ENCODE results near the gene ITPK1.

The ITPK1 gene

GRCh38 chr14:92928961-92929688, 186.6 kb downstream of the ITPK1 start:
- no peak overlapping the region for H3K4me3 ChIP-seq (ENCODE audit: low read depth, low read length)
- no peaks in the 10 kb centered on the region for H3K9me3 ChIP-seq (ENCODE audit: control insufficient read depth, insufficient read depth, low read depth, low read length)
- no peaks in the 10 kb centered on the region for H3K36me3 ChIP-seq (ENCODE audit: control insufficient read depth in 2 of 2, insufficient read depth in 1 of 2, low read length in 2 of 2)
- H3K4me1 ChIP-seq (ENCODE audit: control insufficient read depth, insufficient read depth, low read length), result no peaks in the 10 kb centered on the region
- ChIA-PET POLR2A (no interaction called here), CTCF (no interaction called here)
- no peak overlapping the region for H3K27ac ChIP-seq (ENCODE audit: extremely low read depth, low read depth, low read length)
- TF ChIP-seq GLIS1 (tag by site-specific recombination; IDR thresholded peaks at IDR 0.05), result 0 out of 2 replicates have a peak, but pooled peaks have one; percentile 11
- no peak for TF ChIP-seq GLI2 (tag by site-specific recombination; IDR thresholded peaks at IDR 0.05; ENCODE audit: borderline replicate concordance, low read depth)

GRCh38 chr14:92928258-92928629, 187.5 kb downstream of the ITPK1 start:
- H3K27ac ChIP-seq (ENCODE audit: extremely low read depth, low read depth, low read length), result no peak overlapping the region
- no peaks in the 10 kb centered on the region for H3K4me1 ChIP-seq (ENCODE audit: control insufficient read depth, insufficient read depth, low read length)
- no peaks in the 10 kb centered on the region for H3K9me3 ChIP-seq (ENCODE audit: control insufficient read depth, insufficient read depth, low read depth, low read length)
- TF ChIP-seq EGR2 (tag by site-specific recombination; IDR thresholded peaks at IDR 0.05; ENCODE audit: low read depth), result peak; percentile 53
- TF ChIP-seq ZNF510 (tag by site-specific recombination; IDR thresholded peaks at IDR 0.05; ENCODE audit: insufficient replicate concordance), result no peak
- TF ChIP-seq ZNF138 (tag by site-specific recombination; IDR thresholded peaks at IDR 0.05; ENCODE audit: borderline replicate concordance), result no peak
- TF ChIP-seq ZFHX2 (tag by site-specific recombination; conservative IDR thresholded peaks at IDR 0.05), result peak; percentile 46
- TF ChIP-seq ZNF514 (tag by site-specific recombination; IDR thresholded peaks at IDR 0.05), result no peak
- TF ChIP-seq ZNF704 (tag by site-specific recombination; IDR thresholded peaks at IDR 0.05), result no peak
- ChIA-PET CTCF (no interaction called here), POLR2A (no interaction called here)
- no peaks in the 10 kb centered on the region for H3K36me3 ChIP-seq (ENCODE audit: control insufficient read depth in 2 of 2, insufficient read depth in 1 of 2, low read length in 2 of 2)
- H3K4me3 ChIP-seq (ENCODE audit: low read depth, low read length), result no peak overlapping the region

- no peaks in the 10 kb centered on the region for H3K9me3 ChIP-seq (ENCODE audit: control insufficient read depth, insufficient read depth, low read depth, low read length)
- ChIA-PET CTCF (no interaction called here), POLR2A (no interaction called here)
- no peak for TF ChIP-seq ZEB2 (tag by site-specific recombination; IDR thresholded peaks at IDR 0.05)
- 0 out of 2 replicates have a peak, but pooled peaks have one; percentile 15 for TF ChIP-seq REST (tag by site-specific recombination; IDR thresholded peaks at IDR 0.05)
- no peak for TF ChIP-seq GLIS1 (tag by site-specific recombination; IDR thresholded peaks at IDR 0.05)
- TF ChIP-seq ZNF555 (tag by site-specific recombination; conservative IDR thresholded peaks at IDR 0.05), result no peak
- H3K27ac ChIP-seq (ENCODE audit: extremely low read depth, low read depth, low read length), result no peak overlapping the region
- H3K4me3 ChIP-seq (ENCODE audit: low read depth, low read length), result no peak overlapping the region
- H3K4me1 ChIP-seq (ENCODE audit: control insufficient read depth, insufficient read depth, low read length), result no peaks in the 10 kb centered on the region
- no peaks in the 10 kb centered on the region for H3K36me3 ChIP-seq (ENCODE audit: control insufficient read depth in 2 of 2, insufficient read depth in 1 of 2, low read length in 2 of 2)
Observed at GRCh38 chr14:92927349-92928257, 188.1 kb downstream of the ITPK1 start.

GRCh38 chr14:92926931-92927330, 188.8 kb downstream of the ITPK1 start:
- no peaks in the 10 kb centered on the region for H3K4me1 ChIP-seq (ENCODE audit: control insufficient read depth, insufficient read depth, low read length)
- ChIA-PET CTCF (no interaction called here), POLR2A (no interaction called here)
- H3K9me3 ChIP-seq (ENCODE audit: control insufficient read depth, insufficient read depth, low read depth, low read length), result no peaks in the 10 kb centered on the region
- no peak overlapping the region for H3K27ac ChIP-seq (ENCODE audit: extremely low read depth, low read depth, low read length)
- H3K4me3 ChIP-seq (ENCODE audit: low read depth, low read length), result no peak overlapping the region
- H3K36me3 ChIP-seq (ENCODE audit: control insufficient read depth in 2 of 2, insufficient read depth in 1 of 2, low read length in 2 of 2), result no peaks in the 10 kb centered on the region
- TF ChIP-seq ZNF449 (tag by site-specific recombination; IDR thresholded peaks at IDR 0.05), result peak; percentile 53; the same call in 1 of the 2 replicates
- no peak for TF ChIP-seq ZNF26 (tag by site-specific recombination; IDR thresholded peaks at IDR 0.05)
- no peak for TF ChIP-seq ZNF266 (tag by site-specific recombination; IDR thresholded peaks at IDR 0.05; ENCODE audit: low read depth)
- TF ChIP-seq HIC1 (tag by site-specific recombination; IDR thresholded peaks at IDR 0.05), result no peak
